Measurements from ENCODE around the gene HNRNPUL2.
A peak's percentile ranks its signal among the peaks of the same experiment; 100 is the strongest.

Gene HNRNPUL2

DNA sequence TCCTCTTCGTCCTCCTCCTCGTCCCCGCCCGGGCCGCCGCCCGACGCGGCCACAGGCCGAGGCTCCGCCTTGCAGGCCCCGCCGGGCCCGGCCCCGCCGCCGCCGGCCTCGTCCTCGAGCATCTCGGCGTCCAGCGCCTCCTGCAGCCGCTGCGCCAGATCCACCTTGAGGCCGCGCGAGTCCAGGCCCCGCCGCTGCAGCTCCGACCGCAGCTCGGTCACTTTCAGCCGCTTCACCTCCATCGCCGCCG lies 417 bp downstream of the HNRNPUL2 start:
- DNase-seq (ENCODE audit: low read depth, low spot score): no peak

DNA sequence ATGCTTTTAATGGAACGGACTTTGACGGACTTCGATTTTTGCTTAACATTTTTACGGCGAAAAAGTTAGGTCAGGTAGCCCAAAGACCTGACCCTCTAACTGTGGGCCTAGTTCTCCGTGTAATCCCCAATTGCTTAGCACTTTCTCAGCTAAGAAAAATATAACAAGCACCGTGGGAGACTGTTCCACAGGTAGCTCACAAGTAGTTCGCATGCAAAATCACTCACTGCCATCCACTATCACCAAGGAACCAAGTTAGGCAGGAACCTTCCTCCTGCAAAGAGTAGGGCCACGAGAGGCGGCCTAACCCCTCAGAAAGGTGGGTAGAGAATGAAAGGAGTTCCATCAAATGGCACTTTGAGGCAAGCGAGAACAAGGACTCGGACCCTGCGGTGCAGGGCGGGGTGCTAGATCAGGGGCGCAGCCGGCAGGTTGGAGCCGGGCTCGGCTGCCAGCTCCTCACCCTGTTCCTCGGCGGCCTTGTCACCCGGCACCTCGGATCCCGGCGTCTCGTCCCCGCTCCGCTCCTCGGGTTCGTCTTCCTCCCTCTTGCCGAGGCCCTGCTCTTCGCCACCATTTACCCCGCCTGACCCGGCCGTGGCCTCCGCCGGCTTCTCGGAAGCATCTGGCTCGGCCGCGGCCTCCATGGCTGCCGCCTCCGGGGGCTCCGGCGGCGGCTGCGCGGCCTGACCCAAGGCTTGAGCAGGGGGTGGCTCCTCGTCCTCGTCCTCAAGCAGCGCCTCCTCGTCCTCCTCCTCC lies 922 bp downstream of the HNRNPUL2 start:
- no peak for DNase-seq (ENCODE audit: low read depth, low spot score)

DNA sequence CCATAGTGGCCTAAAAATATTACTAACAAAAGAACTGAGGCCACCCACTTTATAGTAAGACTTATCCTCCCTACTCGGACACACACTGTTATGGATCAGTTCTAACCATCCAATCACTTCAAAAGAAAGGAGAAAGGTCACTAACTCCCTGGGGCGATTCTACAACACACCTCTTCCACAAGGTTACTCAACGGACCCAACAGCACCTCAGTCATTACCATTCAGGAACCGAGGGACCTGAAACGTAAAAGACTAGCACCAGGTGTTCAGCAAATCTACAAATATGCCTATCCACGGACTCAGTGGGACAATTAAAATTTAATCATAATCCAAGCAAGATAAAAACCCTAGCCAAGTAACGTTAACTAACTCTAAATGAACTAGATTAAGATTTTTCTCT lies 1.6 kb downstream of the HNRNPUL2 start:
- DNase-seq (ENCODE audit: low read depth, low spot score): no peak

DNA sequence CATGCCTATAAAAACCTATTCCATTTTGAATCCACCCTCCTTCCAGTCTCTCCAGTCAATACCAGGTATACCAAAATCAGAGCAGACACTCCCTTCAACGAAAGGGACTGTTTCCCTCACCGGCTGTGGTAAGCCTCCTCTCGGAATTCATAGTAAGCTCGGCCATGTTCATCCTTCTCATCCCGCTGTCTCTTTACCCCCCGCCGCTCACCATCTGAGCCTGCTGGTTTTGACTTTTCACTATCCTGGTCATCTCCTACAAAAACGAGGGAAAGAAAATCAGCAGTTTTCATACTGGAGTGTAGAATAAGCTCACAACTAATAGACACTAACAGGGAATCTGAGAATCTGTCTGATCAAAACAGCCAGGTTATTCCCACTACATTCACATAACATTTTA lies 3.1 kb downstream of the HNRNPUL2 start:
- no peak for DNase-seq (ENCODE audit: low read depth, low spot score)

DNA sequence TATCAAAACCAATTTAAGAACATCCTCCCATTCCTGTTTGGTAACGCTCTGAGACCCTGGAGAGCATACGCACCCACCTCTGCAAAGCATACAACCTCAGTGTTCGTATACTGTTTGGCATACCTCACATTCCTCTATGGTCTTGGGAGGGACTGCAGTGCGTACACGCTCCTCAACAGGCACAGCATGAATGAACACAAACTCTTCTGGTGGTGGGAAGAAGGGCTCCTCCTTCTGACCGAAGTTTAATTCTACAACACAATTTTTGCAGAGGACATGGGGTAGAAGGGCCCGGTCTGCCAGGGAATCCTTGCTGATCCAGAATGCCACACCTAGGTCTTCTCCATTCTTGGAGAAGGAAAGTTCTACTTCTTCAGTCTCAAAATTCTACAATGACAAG lies 5.3 kb downstream of the HNRNPUL2 start:
- no peak for DNase-seq (ENCODE audit: low read depth, low spot score)

DNA sequence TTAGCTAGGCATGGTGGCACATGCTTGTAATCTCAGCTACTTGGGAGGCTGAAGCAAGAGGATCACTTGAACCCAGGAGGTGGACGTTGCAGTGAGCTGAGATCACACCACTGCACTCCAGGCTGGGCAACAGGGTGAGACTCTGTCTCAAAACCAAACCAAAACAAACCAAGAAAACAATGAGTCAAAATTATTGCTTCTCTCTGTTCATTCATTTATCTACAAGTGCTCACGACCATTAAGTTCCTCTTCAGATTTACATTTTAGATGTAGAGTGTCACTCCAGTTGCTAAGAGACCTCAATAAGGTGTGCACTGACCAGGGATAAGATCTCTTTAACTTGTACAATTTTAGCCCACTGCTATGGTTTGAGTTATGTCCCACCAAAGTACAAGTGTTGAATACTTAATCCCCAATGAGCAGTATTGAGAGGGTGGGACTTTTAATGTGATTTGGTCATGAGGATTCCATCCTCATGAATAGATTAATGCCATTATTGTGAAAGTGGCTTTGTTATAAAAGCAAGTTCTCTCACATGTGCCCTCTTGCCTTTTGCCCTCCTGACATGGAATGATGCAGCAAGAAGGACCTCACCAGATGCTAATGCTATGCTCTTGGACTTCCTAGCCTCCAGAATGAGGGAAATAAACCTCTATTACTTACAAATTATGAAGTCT lies 7.8 kb downstream of the HNRNPUL2 start:
- no peak for DNase-seq (ENCODE audit: low read depth, low spot score)

DNA sequence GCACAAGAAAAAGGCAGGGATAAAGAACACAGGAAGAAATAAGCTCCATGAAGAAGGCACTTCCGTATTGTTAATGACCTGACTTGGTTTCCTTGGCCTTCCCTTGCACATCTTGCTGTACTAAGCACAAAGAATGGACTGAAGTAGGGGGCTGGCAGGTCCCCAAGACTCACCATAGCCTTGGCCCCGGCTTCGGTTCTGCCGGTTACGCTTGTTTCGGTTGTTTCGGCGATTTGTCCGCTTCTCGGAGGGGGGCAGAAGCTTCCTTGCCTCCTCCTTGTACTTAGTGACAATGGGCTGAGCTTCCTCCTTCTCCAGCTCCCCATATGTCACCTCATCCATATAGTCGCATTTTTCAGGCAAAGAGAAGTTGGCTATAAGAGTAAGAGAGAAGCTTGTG lies 10.4 kb downstream of the HNRNPUL2 start:
- no peak for DNase-seq (ENCODE audit: low read depth, low spot score)

DNA sequence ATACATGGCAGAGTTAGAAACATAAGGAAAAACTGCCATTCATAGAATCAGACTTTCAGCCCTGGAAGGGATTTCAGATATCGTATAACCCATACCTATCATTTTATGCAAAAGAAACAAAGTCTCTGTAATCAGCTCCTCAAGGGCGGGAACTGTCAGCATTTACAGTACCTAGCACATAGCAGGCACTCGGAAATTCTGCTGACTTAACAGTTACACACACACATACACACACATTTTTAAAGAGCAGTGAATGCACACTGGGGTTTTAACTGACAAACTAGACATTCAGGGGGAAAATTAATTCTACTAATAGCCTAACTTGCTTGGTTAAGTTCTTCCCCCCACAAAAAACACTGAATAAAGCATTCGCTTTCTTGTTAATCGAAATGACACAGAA lies 11.1 kb downstream of the HNRNPUL2 start:
- no peak for DNase-seq (ENCODE audit: low read depth, low spot score)

DNA sequence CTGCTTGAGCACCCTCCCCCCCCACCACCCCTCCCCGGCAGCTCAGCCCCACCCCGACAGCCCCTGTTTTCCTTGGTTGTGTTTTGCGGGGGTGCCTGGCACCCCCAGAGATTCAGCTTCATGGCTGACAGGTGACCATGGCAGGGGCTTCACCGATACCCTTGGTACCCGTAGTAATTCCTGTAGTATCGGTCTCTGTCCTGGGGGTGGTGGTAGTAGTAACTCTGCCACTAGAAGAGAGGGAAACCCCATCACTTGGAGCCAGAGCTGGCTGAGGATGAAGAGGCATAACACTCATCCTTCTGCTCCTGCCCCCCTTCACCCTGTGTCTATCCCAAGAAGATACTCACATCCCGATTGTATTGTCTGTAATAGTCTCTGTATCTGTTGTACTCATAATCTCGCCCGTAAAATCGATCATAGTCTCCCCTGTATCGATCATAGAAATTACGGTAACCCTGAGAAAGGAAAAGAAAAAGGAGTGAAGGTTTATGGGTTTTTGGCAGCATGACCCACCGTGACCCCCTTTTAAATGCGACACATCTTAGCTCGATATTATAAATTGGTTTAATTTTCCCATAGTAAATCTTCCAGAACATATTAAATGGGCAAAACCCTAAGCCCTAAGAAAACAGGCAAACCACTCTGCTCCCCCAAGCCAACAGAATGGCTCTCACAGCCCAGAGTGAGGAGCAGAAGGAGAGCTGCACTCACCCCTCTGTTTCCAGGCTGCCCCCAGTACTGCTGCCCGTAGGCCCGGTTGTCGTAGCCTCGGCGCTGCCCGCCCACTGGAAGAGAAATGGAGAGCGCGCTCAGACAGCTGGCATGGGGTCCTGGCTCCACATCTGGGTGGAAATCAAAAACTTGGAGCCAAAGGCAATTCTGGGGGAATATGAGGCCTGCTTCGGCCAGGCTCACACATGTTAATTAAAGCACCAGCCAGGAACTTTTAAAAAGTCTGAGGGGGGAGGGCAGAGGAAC lies 11.8 kb downstream of the HNRNPUL2 start:
- no peak for DNase-seq (ENCODE audit: low read depth, low spot score)

DNA sequence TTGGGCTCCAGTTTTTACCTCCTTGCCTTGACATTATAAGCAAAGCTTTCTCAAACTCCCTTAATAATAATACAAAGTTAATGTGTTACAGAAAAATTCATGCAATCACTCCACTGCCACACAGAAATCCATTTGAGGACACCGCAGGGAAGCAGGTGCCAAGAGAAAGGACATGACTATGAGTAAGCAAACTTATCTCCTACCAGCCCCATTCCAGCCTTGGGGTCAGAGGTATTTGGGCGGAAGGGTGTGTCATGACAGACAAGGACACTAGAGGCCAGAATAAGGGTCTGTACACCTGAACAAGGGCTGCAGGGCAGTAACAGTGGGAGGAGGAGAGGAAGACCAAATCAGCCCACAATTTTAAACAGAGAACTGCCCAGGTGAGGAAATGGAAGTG lies 13.9 kb downstream of the HNRNPUL2 start:
- no peak for DNase-seq (ENCODE audit: low read depth, low spot score)

DNA sequence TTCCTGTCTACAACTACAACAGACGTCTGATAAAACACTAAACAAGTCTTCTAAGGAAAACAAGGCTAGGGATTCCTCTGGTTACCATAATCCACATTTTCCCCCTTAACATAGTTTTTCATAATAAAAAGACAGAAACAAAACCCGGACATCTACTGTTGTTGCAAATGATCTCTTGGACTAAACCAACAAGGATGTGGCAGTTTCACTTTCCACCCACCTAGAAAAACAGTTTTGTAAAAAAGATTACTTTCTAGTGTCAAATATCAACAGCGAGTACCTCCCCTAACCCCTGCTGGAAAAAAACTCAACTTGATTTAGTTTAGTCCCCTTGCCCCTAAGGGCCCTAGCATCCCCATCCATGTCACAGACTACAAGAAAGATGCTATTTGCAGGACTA lies 14.4 kb downstream of the HNRNPUL2 start:
- DNase-seq (ENCODE audit: low read depth, low spot score): no peak

DNA sequence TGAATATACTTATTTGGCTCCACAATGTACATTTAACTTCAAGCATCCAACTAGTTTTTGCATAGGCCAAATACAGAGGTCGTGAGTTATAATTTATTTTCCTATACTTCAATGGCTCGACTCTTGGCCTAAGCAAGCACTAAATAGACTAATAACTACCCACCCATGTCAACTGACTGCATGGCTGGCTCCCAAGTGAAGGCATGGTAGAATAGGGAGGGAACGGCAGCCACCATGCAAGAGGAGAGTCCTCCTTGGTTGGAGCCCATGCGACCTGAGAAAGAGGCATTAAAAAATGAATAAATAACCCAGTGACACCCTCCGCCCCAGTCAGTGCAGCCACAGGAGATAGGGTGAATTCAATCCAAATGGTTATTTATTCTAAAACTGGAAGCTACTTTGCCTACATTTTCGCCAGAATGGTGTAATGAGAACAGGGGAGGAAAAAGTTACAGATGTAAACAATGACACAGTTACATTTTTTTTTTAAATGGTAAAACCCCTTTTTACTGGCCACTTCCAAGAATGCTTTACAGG lies 14.9 kb downstream of the HNRNPUL2 start:
- no peak for DNase-seq (ENCODE audit: low read depth, low spot score)

DNA sequence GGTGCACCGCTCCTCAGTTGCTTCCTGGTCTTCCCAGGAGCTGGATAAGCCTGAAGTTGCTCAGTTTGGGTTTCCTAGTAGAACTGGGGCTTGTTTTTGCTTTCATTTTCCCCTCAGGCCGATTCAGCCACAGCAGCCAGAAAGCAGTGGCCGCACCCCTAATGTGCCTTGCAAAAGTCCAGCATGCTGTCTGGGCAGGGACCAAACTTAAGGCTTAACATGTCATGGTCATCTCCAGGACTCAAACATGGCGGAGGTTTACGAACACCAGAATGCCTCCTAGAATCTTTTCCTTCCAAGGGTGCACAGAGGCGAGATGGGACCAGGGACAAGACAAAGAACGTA lies 17.3 kb downstream of the HNRNPUL2 start:
- DNase-seq (ENCODE audit: low read depth, low spot score): no peak

DNA sequence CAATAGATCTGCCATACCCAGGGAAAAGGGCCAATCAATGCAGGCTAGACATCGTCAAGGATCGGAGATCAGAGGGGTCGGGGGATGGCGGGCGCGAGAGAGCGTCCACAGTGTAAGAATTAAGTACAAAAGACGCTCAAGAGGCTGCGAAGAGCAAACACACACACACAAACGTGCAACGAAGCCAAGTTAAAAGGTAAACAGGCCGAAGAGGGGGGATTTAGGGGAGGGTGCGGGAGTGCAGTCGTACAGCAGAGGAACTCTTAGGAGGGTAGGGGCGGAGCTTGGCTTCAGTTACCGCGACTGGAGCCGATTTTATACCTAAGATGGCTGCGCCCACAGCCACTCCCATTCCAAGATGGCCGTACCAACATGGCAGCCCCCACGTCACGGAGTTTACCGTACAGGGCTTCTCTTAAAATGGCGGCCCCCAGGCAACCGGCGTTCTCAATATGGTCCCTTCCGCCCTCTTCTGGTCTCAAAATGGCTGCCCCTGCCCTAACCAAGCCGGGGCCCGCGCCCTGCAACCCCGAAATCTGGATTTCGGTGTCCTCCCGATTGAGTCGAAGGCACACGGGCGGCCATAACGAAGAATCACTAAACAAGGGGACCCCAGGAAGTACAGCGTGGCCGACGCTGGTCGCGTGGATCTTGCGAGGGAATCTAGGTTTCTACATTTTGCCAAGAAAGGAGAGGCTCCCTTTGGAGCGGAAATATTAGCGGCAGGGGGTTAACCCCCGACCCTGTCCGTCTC lies 17.8 kb downstream of the HNRNPUL2 start:
- peak; percentile 94 for DNase-seq (ENCODE audit: low read depth, low spot score)

DNA sequence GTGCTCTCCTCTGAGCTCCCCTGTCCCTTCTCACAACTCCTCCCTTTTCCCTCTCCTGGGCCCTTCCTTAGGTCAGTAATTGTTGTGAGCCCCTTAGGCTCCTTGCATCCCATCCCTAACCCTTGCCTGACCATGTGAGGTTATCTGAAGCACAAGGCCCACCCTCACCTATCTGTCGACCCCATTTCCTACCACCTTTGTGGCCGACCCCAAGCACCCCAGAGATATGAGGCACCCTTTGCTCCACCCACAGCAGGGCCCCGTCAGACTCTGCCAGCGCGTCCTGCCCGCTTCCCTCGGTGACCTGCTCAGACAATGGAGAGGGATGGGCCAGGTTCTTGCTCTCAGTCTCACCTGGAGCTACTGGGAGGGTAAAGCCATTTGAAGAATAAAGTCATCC lies 18.5 kb downstream of the HNRNPUL2 start:
- peak; percentile 10 for DNase-seq (ENCODE audit: low read depth, low spot score)

DNA sequence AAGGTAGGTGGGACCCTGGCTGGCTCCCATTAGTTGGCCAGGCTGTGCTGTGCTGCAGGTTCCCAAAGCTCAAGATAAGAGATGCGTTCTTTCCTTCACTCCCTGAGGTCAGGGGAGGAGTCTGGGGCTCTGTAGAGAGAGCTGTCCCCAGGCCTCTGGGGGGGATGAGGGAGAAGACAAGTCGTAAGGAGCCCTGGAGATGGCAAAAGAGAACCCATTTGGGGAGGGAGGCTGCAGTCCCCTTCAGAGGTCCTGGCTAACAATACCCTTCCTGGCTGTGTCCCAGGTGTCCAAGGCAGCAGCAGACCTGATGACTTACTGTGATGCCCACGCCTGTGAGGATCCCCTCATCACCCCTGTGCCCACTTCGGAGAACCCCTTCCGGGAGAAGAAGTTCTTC lies 18.9 kb downstream of the HNRNPUL2 start:
- DNase-seq (ENCODE audit: low read depth, low spot score): no peak

DNA sequence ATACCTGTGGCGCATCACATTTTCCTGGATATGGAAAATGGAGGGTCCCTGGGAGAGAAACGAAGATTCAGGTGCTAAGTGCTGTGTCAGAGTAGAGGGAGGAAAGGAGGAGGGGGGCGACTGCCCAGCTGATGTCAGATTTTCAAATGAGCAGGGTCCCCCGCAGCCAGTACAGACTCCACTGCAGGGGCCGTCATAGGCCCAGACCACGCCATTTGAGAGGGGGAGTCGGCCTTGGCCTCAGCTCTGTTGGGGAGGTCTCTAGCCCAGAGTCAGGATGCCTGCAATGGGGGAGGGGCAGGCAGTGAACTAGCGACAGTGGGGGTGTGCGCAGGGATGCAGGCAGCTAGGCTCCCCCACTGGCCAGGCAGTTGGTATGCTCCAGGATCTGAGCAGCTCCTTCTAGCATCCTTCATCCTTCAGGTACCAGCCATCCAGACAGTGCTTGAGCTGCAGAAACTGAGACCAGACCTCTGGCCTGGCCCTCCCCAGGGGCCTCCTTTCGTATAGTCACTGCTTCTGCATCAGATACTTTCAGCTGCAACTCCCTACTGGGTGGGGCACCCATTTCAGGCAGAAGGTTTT lies 19.9 kb downstream of the HNRNPUL2 start, which contains the start of the genes BSCL2 and GNG3:
Gene BSCL2 (minus strand): TSS at position 148 of the 585 bp plus-strand sequence. CDS start 229 bp downstream, outside the sequence.
Gene GNG3 (plus strand): TSS at position 400 of the 585 bp plus-strand sequence. CDS start 620 bp downstream, outside the sequence.
- no peak for DNase-seq (ENCODE audit: low read depth, low spot score)

DNA sequence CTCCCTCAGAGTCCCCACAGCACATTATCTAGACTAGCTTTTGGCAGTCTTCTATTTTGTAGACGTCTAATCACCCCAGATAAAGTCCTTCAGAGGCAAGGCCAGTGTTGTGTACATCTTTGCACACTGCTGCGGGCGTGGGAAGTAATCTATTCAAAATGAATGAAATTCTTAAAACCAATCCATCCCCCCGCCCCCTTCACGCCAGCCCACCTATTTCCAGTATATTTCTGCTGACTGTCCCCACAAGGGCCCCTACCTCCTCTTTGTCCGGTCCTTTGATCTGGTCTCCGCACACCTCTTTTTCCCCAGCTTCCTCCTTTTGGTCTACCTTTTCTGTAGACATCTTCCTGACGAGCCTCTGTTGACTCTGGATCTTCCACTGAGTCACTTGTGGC lies 20.4 kb downstream of the HNRNPUL2 start:
- DNase-seq (ENCODE audit: low read depth, low spot score): no peak

DNA sequence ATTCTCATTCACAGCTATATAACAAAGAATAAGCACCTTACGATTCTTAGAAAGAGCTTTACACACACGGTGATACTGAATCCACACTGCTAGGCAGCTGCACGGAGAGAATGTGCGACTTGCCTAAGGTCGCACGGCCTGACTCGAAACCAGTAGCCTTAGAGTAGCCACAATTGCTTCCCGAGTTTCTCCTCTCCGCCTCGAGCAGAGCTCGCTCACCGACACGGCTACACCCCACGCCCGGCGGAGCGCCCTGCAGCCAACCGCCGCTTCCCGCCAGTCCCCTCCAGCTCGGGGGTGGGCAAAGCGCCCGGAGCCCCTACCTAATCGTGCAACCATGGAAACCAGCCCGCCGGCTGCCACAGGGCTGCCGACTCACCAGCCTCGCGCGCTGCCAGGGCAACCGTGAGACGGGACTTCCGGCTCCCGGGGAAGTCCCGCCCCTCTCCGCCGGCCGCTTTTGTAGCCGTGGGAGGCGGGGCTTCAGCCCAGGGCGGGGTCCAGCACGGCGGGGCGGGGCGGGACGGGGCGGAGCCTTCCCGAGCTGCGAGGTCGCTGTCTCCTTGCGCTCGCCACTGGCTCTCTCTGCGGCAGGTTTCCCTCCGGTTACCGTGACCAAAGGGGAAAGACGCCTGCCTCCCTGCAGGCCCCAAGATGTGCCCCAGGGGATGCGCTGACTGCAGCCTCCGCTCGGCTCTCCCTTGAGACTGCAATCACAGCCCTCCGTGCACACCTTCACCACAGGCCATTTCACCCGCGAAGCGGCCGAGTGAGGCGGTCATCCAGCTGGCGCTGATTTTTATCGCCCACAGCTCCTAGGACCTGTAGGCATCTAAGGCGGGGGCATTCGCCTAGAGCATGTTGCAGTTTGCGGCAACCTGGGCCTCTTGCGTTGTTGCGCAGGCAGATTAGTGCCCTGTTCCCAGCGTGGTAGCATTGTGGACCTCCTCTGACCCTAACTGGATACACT lies 21.1 kb downstream of the HNRNPUL2 start:
- peak; percentile 86 for DNase-seq (ENCODE audit: low read depth, low spot score)

DNA sequence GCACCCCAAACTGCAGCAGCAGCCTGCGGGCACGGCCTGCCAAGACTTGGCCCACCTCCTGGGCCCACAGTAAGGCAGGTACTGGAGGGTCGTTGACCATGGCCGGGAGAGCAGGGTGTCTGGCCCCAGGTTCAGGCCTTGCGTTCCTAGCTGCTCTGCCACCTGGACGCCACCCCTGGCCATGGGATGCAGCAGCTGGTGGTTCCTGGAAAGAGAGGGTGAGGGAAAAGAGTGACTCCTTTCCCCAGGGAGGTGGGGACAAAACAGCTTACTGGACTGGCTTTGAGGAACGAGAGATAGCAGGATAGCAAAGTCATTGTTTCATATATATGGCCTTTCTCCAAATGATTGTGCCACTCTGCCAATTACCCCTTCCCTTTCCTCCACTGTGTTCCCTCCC lies 21.8 kb downstream of the HNRNPUL2 start:
- no peak for DNase-seq (ENCODE audit: low read depth, low spot score)

Data from activated CD4-positive, CD25-positive, alpha-beta regulatory T cell treated with anti-CD3 and anti-CD28 coated beads, Interleukin-2, amount 50 U/mL, for 16 hours (primary cell).